SK-N-SH treated with all-trans-retinoic acid at 6 μM for 48 hours (cell line): ENCODE measurements around the gene PRKD2.

ENCODE experiments used
- ATAC-seq: fragments of 200-7000 bp; cut with Tn5 transposase; 3 replicates; pipeline ENCODE4 v1.9.1; 2020; ENCODE audit warnings: mild to moderate bottlenecking, moderate library complexity
- ARNTL ChIP-seq: fragments of 450-650 bp; formaldehyde crosslinking; IDR thresholded peaks from 2 replicates; pipeline ENCODE4 v1.5.0; 2020; ENCODE audit warnings: low read depth, mild to moderate bottlenecking, moderate library complexity, borderline replicate concordance
- BACH2 ChIP-seq: fragments of 250-450 bp; sonication (Bioruptor Pico); IDR thresholded peaks from 2 replicates; pipeline ENCODE4 v1.9.0; 2021; ENCODE audit warnings: mild to moderate bottlenecking, borderline replicate concordance
- CREB5 ChIP-seq: fragments of 250-450 bp; sonication (Bioruptor Pico); IDR thresholded peaks from 2 replicates; pipeline ENCODE4 v1.5.1; 2020; ENCODE audit warnings: low read depth, mild to moderate bottlenecking, moderate library complexity
- CSDC2 ChIP-seq: fragments of 250-450 bp; sonication (Bioruptor Pico); IDR thresholded peaks from 2 replicates; pipeline ENCODE4 v1.5.0; 2020; ENCODE audit warnings: mild to moderate bottlenecking, moderate library complexity
- CSRNP3 ChIP-seq: fragments of 250-450 bp; sonication (Bioruptor Pico); IDR thresholded peaks from 2 replicates; pipeline ENCODE4 v1.5.1; 2021; ENCODE audit warnings: mild to moderate bottlenecking, moderate library complexity
- ESRRG ChIP-seq: fragments of 250-450 bp; sonication (Bioruptor Pico); IDR thresholded peaks from 2 replicates; pipeline ENCODE4 v1.6.1; 2021; ENCODE audit warnings: mild to moderate bottlenecking
- GLIS3 ChIP-seq: fragments of 250-450 bp; sonication (Bioruptor Pico); IDR thresholded peaks from 2 replicates; pipeline ENCODE4 v1.5.0; 2020; ENCODE audit warnings: mild to moderate bottlenecking, moderate library complexity
- ISL1 ChIP-seq: fragments of 250-450 bp; sonication (Bioruptor Pico); IDR thresholded peaks from 2 replicates; pipeline ENCODE4 v2.1.2; 2022; ENCODE audit warnings: mild to moderate bottlenecking, moderate library complexity
- OSR1 ChIP-seq: fragments of 250-450 bp; sonication (Bioruptor Pico); IDR thresholded peaks from 2 replicates; pipeline ENCODE4 v1.8.0; 2022; ENCODE audit warnings: moderate library complexity, mild to moderate bottlenecking, inconsistent platforms
- PATZ1 ChIP-seq: fragments of 250-450 bp; sonication (Bioruptor Pico); IDR thresholded peaks from 2 replicates; pipeline ENCODE4 v1.8.0; 2020; ENCODE audit warnings: mild to moderate bottlenecking, moderate library complexity, borderline replicate concordance
- POU6F1 ChIP-seq: fragments of 250-450 bp; sonication (Bioruptor Pico); IDR thresholded peaks from 2 replicates; pipeline ENCODE4 v1.8.0; 2021; ENCODE audit warnings: low read depth, mild to moderate bottlenecking, moderate library complexity, borderline replicate concordance
- PPARA ChIP-seq: fragments of 250-450 bp; sonication (Bioruptor Pico); IDR thresholded peaks from 2 replicates; pipeline ENCODE4 v1.5.0; 2020; ENCODE audit warnings: mild to moderate bottlenecking, borderline replicate concordance
- RARB ChIP-seq: fragments of 250-450 bp; sonication (Bioruptor Pico); IDR thresholded peaks from 2 replicates; pipeline ENCODE4 v1.8.0; 2021; ENCODE audit warnings: mild to moderate bottlenecking, moderate library complexity
- SNAI2 ChIP-seq: fragments of 250-450 bp; sonication (Bioruptor Pico); IDR thresholded peaks from 2 replicates; pipeline ENCODE4 v1.5.0; 2020; ENCODE audit warnings: mild to moderate bottlenecking, moderate library complexity
- TCF4 ChIP-seq: fragments of 250-450 bp; sonication (Bioruptor Pico); IDR thresholded peaks from 2 replicates; pipeline ENCODE4 v1.8.0; 2021; ENCODE audit warnings: mild to moderate bottlenecking, moderate library complexity, borderline replicate concordance
- TOX ChIP-seq: fragments of 250-450 bp; sonication (Bioruptor Pico); IDR thresholded peaks from 2 replicates; pipeline ENCODE4 v1.8.0; 2021; ENCODE audit warnings: mild to moderate bottlenecking, moderate library complexity, borderline replicate concordance
- ZC3H10 ChIP-seq: fragments of 250-450 bp; sonication (Bioruptor Pico); IDR thresholded peaks from 2 replicates; pipeline ENCODE4 v1.5.1; 2021; ENCODE audit warnings: mild to moderate bottlenecking, moderate library complexity
- ZFP3 ChIP-seq: fragments of 250-450 bp; sonication (Bioruptor Pico); IDR thresholded peaks from 2 replicates; pipeline ENCODE4 v1.5.0; 2020; ENCODE audit warnings: mild to moderate bottlenecking, moderate library complexity
- ZFP30 ChIP-seq: fragments of 450-650 bp; formaldehyde crosslinking; IDR thresholded peaks from 2 replicates; pipeline ENCODE4 v1.5.0; 2022; ENCODE audit warnings: mild to moderate bottlenecking, moderate library complexity
- ZNF565 ChIP-seq: fragments of 450-650 bp; formaldehyde crosslinking; conservative IDR thresholded peaks from 2 replicates; pipeline ENCODE4 v1.5.0; 2020; ENCODE audit warnings: low read depth, mild to moderate bottlenecking, moderate library complexity
- ZNF70 ChIP-seq: fragments of 450-650 bp; formaldehyde crosslinking; IDR thresholded peaks from 2 replicates; pipeline ENCODE4 v1.5.0; 2020; ENCODE audit warnings: mild to moderate bottlenecking, moderate library complexity
- ZNF8 ChIP-seq: fragments of 450-650 bp; formaldehyde crosslinking; IDR thresholded peaks from 2 replicates; pipeline ENCODE4 v1.5.0; 2020; ENCODE audit warnings: mild to moderate bottlenecking, moderate library complexity
- TF ChIP-seq, protein P1 (sequence below): fragments of 250-450 bp; sonication (Bioruptor Pico); IDR thresholded peaks from 2 replicates; pipeline ENCODE4 v1.5.0; 2020; ENCODE audit warnings: mild to moderate bottlenecking, moderate library complexity

PRKD2 gene

GRCh38 chr19:46725859-46726393, 9.0 kb upstream of the PRKD2 start:
- ATAC-seq, result no peak
- TF ChIP-seq POU6F1 (CRISPR knock-in tag), result no peak
- TF ChIP-seq TOX (CRISPR knock-in tag), result no peak
- TF ChIP-seq ZNF565 (CRISPR knock-in tag), result no peak
- no peak for TF ChIP-seq CREB5 (CRISPR knock-in tag)
- TF ChIP-seq ISL1 (CRISPR knock-in tag), result no peak
- no peak for TF ChIP-seq ESRRG (CRISPR knock-in tag)
- TF ChIP-seq PPARA, result no peak
- no peak for TF ChIP-seq RARB (CRISPR knock-in tag)
- TF ChIP-seq, protein P1, sequence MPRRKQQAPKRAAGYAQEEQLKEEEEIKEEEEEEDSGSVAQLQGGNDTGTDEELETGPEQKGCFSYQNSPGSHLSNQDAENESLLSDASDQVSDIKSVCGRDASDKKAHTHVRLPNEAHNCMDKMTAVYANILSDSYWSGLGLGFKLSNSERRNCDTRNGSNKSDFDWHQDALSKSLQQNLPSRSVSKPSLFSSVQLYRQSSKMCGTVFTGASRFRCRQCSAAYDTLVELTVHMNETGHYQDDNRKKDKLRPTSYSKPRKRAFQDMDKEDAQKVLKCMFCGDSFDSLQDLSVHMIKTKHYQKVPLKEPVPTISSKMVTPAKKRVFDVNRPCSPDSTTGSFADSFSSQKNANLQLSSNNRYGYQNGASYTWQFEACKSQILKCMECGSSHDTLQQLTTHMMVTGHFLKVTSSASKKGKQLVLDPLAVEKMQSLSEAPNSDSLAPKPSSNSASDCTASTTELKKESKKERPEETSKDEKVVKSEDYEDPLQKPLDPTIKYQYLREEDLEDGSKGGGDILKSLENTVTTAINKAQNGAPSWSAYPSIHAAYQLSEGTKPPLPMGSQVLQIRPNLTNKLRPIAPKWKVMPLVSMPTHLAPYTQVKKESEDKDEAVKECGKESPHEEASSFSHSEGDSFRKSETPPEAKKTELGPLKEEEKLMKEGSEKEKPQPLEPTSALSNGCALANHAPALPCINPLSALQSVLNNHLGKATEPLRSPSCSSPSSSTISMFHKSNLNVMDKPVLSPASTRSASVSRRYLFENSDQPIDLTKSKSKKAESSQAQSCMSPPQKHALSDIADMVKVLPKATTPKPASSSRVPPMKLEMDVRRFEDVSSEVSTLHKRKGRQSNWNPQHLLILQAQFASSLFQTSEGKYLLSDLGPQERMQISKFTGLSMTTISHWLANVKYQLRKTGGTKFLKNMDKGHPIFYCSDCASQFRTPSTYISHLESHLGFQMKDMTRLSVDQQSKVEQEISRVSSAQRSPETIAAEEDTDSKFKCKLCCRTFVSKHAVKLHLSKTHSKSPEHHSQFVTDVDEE (CRISPR knock-in tag), result no peak
- TF ChIP-seq BACH2 (CRISPR knock-in tag), result no peak
- no peak for TF ChIP-seq ZC3H10
- no peak for TF ChIP-seq ZFP30 (CRISPR knock-in tag)
- no peak for TF ChIP-seq TCF4 (CRISPR knock-in tag)
- TF ChIP-seq OSR1 (CRISPR knock-in tag), result no peak
- TF ChIP-seq ZNF70 (CRISPR knock-in tag), result no peak
- TF ChIP-seq ARNTL (CRISPR knock-in tag), result no peak
- no peak for TF ChIP-seq SNAI2 (CRISPR knock-in tag)
- no peak for TF ChIP-seq CSDC2 (CRISPR knock-in tag)
- TF ChIP-seq CSRNP3 (CRISPR knock-in tag), result no peak
- no peak for TF ChIP-seq GLIS3

DNA sequence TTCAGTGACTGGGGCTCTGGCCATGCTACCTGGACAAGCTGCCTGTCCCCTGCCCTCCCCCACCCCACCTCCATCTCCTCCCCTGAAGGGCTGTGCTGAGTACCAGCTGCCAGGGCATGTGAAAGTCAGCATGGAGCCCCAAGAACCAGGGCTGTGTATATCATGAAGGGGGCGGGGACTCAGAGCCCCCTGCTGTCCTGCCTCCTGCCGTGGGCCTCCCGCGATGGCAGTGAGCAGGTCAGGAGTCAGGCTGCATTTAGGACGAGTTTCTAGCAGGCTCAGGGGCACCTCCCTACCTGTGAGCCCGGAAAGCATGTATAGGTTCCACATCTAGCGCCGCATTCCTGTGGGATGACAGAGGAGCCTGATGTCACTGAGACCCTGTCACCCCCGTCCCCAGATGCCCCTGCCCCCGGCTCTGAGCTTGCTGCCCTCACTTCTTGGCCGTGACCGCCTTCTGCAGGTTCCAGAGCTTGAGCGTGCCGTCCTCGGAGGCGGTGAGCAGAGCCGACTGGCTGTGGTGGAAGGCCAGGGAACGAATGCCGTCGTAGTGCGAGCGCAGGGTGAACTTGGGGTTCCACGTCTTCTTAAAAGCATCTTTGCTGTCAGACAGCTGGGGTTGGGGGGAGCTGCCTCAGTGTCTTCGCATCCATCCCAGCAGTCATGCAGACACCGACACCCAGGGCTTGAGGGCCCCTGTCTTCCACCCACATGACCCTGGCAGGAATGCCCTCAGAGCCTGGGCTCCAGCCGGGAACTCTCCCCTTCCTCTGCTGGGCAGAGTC, 8.3 kb upstream of the PRKD2 start:
- ATAC-seq, result no peak
- no peak for TF ChIP-seq ZFP30 (CRISPR knock-in tag)
- no peak for TF ChIP-seq PATZ1 (CRISPR knock-in tag)
- no peak for TF ChIP-seq ZNF8 (CRISPR knock-in tag)
- TF ChIP-seq ISL1 (CRISPR knock-in tag), result no peak
- TF ChIP-seq ARNTL (CRISPR knock-in tag), result no peak
- TF ChIP-seq ZFP3, result no peak
- no peak for TF ChIP-seq ZNF70 (CRISPR knock-in tag)
- no peak for TF ChIP-seq GLIS3
- no peak for TF ChIP-seq OSR1 (CRISPR knock-in tag)
- no peak for TF ChIP-seq TCF4 (CRISPR knock-in tag)
- TF ChIP-seq POU6F1 (CRISPR knock-in tag), result no peak
- TF ChIP-seq SNAI2 (CRISPR knock-in tag), result no peak
- TF ChIP-seq CSRNP3 (CRISPR knock-in tag), result no peak
- TF ChIP-seq PPARA, result no peak
- TF ChIP-seq RARB (CRISPR knock-in tag), result no peak
- TF ChIP-seq ZC3H10, result no peak
- no peak for TF ChIP-seq ESRRG (CRISPR knock-in tag)
- no peak for TF ChIP-seq BACH2 (CRISPR knock-in tag)
